GM12891 (cell line): ENCODE measurements around the gene NMRAL1. TPM values are rescaled to one million over a fixed set of nuclear protein-coding genes. Genes with fewer than 3 reads are reported as not detected.

ENCODE experiments used
- DNase-seq: peaks from one replicate; pipeline ENCODE4 v3.0.0; 2011; ENCODE audit warnings: low spot score; ENCODE audit not compliant: insufficient read length
- FAIRE-seq: peaks from 2 replicates; lab custom pipeline; 2011; peaks lifted over from hg19 to GRCh38; lab: Jason Lieb, UNC
- PAX5 ChIP-seq: IDR thresholded peaks from 2 replicates; pipeline ENCODE4 v1.6.1; 2011; ENCODE audit warnings: low read length, moderate library complexity, mild to moderate bottlenecking; ENCODE audit not compliant: insufficient read depth, severe bottlenecking
- POLR2A ChIP-seq: IDR thresholded peaks from 2 replicates; pipeline ENCODE4 v1.6.1; 2011; ENCODE audit warnings: low read depth, low read length, control low read depth
- POLR2AphosphoS5 ChIP-seq: IDR thresholded peaks from 2 replicates; pipeline ENCODE4 v1.6.1; 2011; ENCODE audit warnings: low read depth, low read length, control low read depth
- POU2F2 ChIP-seq: IDR thresholded peaks from 2 replicates; pipeline ENCODE4 v1.6.1; 2011; ENCODE audit warnings: low read depth, mild to moderate bottlenecking, control low read depth, low read length, moderate library complexity
- SPI1 ChIP-seq: IDR thresholded peaks from 2 replicates; pipeline ENCODE4 v1.6.1; 2011; ENCODE audit warnings: low read depth, low read length, control low read depth
- TAF1 ChIP-seq: IDR thresholded peaks from 2 replicates; pipeline ENCODE4 v1.6.1; 2011; ENCODE audit warnings: low read depth, low read length, control low read depth
- polyA plus RNA-seq: library from polyadenylated mRNA; unstranded; fragments of >200 nt; gene quantifications from one replicate; pipeline ENCODE4 v1.2.1, GENCODE V29; 2012; ENCODE audit warnings: low read depth, missing spikeins, inconsistent platforms; ENCODE audit not compliant: missing spikeins

NMRAL1 gene
- polyA plus RNA-seq: 61.8 TPM

GRCh38 chr16:4474192-4474961, at the start of gene NMRAL1:
NMRAL1 (minus strand) TSS chr16:4474625; CDS start chr16:4474132, 493 bp downstream.
- peak; percentile 89 for DNase-seq
- peak; percentile 45 for FAIRE-seq
- TF ChIP-seq POLR2A (peak; percentile 74), POLR2AphosphoS5 (peak; percentile 84), TAF1 (no peak), POU2F2 (no peak)

GRCh38 chr16:4523686-4524085, 49.3 kb upstream of the NMRAL1 start:
- FAIRE-seq (no peak), DNase-seq (no peak)
- no peak for TF ChIP-seq TAF1
- no peak for TF ChIP-seq SPI1
- no peak for TF ChIP-seq PAX5
- no peak for TF ChIP-seq POU2F2
- no peak for TF ChIP-seq POLR2A
- TF ChIP-seq POLR2AphosphoS5: no peak

GRCh38 chr16:4522051-4522581, 47.7 kb upstream of the NMRAL1 start:
- DNase-seq: no peak
- no peak for FAIRE-seq
- no peak for TF ChIP-seq TAF1
- no peak for TF ChIP-seq POU2F2
- TF ChIP-seq POLR2A: no peak
- TF ChIP-seq POLR2AphosphoS5: no peak
- TF ChIP-seq PAX5: no peak
- no peak for TF ChIP-seq SPI1

- no peak for DNase-seq
- no peak for FAIRE-seq
- TF ChIP-seq PAX5: no peak
- TF ChIP-seq SPI1: no peak
- no peak for TF ChIP-seq POLR2AphosphoS5
- TF ChIP-seq POLR2A: no peak
- no peak for TF ChIP-seq POU2F2
- TF ChIP-seq TAF1: no peak
Measured at GRCh38 chr16:4520913-4521312, 46.5 kb upstream of the NMRAL1 start.

- no peak for DNase-seq
- TF ChIP-seq POLR2A (no peak), POLR2AphosphoS5 (no peak), SPI1 (no peak)
- no peak for FAIRE-seq
Measured at GRCh38 chr16:4519274-4520058, 45.0 kb upstream of the NMRAL1 start.

- DNase-seq: no peak
- TF ChIP-seq POU2F2 (no peak), POLR2A (no peak), POLR2AphosphoS5 (no peak), SPI1 (no peak), PAX5 (no peak), TAF1 (no peak)
- FAIRE-seq: peak; percentile 43
Measured at GRCh38 chr16:4517812-4518680, 43.6 kb upstream of the NMRAL1 start.

- DNase-seq: no peak
- TF ChIP-seq SPI1: peak; percentile 85
- no peak for TF ChIP-seq POU2F2
- TF ChIP-seq POLR2A: no peak
- no peak for TF ChIP-seq TAF1
- no peak for TF ChIP-seq POLR2AphosphoS5
- peak; percentile 89 for FAIRE-seq
Measured at GRCh38 chr16:4515611-4516233, 41.3 kb upstream of the NMRAL1 start.

GRCh38 chr16:4514606-4515005, 40.2 kb upstream of the NMRAL1 start:
- no peak for TF ChIP-seq TAF1
- 0 out of 2 replicates have a peak, but pooled peaks have one; percentile 20 for TF ChIP-seq POU2F2
- no peak; the same call in 1 of the 2 replicates for TF ChIP-seq SPI1
- no peak for TF ChIP-seq POLR2A
- no peak for TF ChIP-seq POLR2AphosphoS5
- no peak for TF ChIP-seq PAX5
- FAIRE-seq (peak; percentile 70), DNase-seq (no peak)

- DNase-seq (no peak), FAIRE-seq (peak; percentile 28)
- TF ChIP-seq PAX5 (no peak), SPI1 (no peak), TAF1 (no peak), POLR2AphosphoS5 (no peak), POU2F2 (no peak), POLR2A (no peak)
Measured at GRCh38 chr16:4513881-4514280, 39.5 kb upstream of the NMRAL1 start.
